Middle frontal gyrus (tissue), 1 donor: ENCODE measurements around the gene SDC4.

Experiments
- DNase-seq: peaks from one replicate; pipeline ENCODE4 v3.0.0-alpha.2; 2015; ENCODE audit warnings: low spot score; ENCODE audit errors: extremely low spot score

Gene SDC4

DNA sequence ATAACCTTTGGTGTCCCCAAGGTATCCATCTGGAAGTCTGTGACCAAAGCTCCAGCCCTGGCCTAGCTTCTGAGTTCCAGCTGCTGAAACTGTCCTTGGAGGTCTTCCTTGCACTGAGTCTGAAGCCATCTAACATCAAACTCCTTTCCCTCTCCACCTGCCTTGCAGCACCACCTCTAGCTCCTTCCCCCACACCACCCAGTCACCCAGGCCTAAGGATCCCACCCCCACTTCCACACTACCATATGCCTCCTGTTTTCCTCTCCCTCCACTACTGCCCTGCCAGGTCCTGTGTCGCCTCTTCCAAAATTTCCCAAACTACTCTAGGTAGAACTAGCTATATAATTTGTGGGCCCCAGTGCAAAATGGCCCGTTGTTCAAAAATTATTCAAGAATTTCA lies 29.3 kb downstream of the SDC4 start:
- no peak for DNase-seq

DNA sequence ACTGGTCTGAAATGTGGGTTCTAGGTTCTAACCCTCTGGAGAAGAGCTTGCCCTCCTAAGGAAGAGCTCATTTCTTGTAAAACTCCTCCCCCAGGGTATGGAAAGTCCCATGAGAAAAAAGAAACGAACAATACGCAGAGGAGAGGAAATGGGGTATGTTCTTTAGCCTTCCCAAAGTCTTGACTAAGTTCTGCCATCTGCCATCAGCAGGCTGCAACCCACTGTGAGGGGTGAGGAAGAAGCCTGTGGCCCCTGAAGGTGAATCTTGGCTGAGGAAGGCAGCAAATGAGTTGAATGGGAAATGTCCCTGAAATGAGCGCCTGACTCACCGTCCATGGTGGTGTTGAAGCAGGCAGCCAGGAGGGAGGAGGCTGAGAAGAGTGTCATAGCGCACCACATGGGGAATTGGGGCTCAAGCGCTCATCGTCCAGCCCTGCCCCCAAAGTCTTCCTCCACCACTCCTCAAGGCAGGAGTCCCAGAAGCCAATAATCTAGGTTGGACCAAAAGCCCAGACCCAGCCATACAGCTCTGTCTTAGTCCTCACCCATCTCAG lies 29.8 kb downstream of the SDC4 start:
- DNase-seq, result no peak

DNA sequence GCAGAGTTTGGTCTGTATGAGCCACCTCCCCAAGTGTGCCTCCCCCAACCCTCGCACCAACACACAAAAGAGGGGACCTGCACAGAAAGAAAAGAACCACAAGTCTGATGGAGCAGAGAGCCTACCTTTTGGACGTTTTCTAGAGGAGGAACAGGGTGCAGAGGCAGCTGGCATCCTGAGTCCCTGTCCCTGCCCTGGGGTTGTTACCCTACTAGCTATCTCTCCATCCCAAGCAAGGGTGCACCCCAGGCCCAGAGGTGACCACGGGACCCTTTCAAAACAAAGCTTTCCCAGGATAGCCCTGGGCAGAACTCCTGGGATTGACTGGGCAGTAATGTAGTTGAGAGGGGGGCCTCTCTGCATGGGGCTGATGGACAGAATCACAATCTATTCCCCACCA lies 30.4 kb downstream of the SDC4 start:
- DNase-seq, result no peak

DNA sequence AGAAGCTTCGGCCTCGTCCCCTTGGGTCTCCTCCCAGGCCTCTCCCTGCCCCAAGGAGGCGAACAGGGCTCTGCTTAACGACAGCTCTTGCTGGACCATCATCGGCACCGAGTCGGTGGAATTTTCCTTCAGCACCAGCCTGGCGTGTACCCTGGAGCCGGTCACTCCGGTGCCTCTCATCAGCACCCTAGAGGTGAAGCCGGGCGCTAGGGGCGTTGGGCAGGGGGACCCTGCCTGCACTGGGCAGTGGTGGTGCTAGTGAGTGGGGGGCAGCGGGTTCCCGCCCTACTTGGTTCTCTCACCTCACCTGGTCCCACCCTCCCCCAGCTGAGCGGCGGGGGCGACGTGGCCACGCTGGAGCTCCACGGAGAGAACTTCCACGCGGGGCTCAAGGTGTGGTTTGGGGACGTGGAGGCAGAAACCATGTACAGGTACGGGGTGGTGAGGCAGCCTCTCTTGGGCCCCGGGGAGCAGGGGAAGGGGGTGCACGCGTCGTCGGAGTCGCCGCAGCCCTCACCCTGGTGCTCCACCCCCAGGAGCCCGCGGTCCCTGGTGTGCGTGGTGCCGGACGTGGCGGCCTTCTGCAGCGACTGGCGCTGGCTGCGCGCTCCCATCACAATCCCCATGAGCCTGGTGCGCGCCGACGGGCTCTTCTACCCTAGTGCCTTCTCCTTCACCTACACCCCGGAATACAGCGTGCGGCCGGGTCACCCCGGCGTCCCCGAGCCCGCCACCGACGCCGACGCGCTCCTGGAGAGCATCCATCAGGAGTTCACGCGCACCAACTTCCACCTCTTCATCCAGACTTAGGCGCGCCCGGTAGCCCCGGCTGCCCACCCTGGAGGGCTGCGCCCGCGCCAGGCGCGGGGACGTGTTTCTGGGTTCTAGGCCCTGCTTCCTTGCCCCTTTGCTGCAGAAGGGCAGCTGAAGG lies 31.8 kb downstream of the SDC4 start:
- DNase-seq, result no peak

DNA sequence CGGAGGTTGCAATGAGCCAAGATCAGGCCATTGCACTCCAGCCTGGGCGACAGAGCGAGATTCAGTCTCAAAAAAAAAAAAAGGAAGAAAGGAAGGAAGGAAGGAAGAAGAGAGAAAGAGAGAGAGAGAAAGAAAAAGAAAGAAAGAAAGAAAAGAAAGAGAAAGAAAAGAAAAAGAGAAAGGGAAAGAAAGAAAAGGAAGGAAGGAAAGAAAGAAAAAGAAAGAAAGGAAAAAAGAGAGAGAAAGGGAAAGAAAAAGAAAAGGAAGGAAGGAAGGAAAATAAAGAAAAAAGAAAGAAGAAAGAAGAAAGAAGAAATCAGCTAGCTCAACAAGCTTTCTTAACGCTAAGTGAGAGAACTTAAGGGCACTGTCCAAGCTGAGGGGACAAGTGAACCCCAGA lies 32.6 kb downstream of the SDC4 start:
- DNase-seq, result no peak

DNA sequence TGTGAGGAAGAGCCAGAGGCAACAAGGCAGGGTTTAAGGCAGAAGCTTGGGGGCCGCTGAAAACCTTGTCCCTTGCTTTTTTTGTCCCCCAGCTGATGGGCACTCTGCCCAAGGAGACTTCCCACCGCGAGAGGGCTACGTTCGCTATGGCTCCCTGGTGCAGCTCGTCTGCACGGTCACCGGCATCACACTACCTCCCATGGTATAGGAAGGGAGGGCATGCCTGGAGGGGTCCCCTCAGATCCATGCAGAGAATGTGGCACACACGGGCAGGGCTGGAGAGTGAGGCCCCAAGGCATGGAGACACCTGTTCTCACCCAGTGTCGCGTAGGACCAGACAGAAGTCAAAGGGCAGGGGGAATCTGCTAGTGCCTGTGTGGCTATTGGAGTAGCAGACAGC lies 34.3 kb downstream of the SDC4 start:
- no peak for DNase-seq

DNA sequence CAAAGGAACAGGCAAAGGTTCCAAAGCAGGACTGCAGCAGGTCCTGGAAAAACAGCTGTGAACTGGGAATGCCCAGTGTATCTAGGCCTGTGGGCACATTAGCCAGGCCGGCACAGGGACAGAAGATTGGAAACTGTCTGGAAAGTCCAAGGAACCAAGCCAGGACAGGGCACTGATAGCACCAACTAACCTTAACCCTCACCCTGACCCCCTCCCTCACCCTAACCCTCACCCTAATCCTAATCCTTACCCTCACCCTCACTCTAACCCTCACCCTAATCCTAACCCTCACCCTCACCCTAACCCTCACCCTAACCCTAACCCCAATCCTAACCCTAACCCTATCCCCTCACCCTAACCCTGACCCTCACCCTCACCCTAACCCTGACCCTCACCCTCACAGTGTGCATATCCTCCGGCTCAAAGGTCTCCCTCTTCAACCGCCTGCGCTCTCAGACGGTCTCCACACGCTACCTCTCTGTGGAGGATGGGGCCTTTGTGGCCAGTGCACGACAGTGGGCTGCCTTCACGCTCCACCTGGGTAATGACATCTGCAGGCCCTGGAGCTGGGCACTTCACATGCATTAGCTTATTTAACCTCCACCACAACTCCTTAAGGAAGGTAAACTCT lies 35.0 kb downstream of the SDC4 start:
- DNase-seq, result no peak

DNA sequence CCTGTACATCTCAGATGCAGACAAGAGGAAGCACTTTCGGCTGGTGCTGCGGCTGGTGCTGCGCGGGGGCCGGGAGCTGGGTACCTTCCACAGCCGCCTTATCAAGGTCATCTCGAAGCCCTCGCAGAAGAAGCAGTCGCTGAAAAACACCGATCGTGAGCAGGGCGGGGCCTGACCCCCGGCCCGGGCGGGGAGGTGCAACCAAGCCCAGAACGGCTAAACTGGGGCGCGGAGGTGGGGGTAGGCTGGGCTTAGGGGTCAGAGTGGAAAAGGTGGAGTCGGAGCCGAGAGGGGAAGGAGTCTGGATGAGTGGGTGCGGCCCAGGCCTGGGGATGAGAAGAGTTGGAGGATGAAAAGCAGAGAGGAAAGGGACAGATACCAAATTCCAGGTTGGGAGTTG lies 36.0 kb downstream of the SDC4 start:
- no peak for DNase-seq

DNA sequence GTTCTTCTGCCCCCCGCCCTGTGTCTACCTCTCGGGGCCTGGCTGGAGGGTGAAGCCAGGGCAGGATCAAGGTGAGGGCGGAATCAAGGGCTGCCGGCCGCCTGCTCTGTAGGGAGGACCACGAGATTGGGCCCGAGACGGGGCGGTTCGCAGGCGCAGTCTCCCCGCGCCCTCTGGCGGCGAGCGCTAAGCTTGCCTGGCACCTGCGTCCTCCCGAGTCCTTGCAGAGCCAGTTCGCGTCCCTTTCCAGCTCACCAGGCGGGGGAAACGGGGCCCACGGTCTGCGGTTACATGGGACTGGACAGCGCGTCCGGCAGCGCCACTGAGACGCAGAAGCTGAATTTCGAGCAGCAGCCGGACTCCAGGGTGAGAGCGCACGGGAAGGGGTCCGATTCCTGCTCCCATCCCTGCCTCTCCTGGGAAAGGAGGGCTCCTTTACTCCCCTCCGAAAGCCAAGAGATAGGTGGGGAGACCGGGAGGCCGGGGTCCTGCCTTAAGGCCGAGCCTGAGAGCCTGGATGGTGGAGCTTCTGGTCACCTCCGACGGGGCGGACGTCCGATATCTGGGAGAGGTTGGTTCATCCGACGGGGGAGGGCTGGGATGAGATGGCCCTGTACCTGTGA lies 36.5 kb downstream of the SDC4 start:
- no peak for DNase-seq

DNA sequence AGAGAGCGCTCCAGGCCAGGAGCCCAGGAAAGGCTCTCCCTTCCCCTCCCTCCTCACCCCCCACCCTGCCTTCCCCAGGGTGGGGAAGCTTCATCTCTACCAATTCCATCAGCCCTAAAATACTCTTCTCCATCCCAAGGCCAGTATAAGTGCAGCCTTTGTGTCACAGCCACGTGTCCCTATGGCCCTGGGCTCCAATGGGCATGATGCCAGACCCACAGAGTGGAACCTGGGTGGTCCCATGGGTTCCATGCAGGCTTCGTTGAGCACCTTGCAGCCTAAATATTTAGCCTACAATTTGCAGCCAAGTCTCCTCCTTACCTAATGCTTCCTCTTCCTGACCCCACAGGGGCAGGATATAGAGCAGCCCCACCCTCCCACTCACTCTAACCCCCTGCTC lies 39.1 kb downstream of the SDC4 start:
- DNase-seq, result no peak

DNA sequence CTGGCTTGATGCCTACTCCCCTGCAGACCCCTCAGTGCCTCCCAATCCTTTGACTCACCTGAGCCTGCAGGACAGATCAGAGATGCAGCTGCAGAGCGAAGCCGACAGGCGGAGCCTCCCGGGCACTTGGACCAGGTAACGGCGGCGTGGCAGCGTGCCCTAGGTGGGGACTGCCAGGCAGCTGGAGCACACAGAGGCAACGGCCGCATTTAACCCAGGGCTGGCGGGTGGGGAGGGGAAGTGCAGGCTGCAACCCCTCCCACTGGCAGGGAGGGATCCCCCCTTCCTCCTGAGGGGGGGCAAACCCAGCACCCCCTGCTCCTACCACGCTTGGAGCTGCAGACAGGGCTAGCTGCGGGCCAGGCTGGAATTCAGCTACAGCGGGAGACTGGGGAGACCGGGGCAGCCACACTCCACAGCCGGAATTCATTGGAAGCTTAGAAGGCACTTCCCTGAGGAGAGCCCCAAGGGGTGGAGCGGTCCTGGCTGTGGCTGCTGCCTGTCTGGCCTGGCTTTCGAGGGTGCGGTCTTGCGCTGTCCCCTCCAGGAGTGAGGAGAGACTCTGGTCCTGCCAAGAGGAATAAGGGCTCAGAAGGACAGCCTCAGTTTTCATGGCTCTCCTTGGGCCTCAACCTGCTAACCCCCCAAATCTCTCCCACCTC lies 40.0 kb downstream of the SDC4 start, which contains the start of gene MATN4:
Gene MATN4 (minus strand): TSS at position 183 of the 662 bp plus-strand sequence. CDS start 2,717 bp downstream, outside the sequence.
- no peak for DNase-seq

DNA sequence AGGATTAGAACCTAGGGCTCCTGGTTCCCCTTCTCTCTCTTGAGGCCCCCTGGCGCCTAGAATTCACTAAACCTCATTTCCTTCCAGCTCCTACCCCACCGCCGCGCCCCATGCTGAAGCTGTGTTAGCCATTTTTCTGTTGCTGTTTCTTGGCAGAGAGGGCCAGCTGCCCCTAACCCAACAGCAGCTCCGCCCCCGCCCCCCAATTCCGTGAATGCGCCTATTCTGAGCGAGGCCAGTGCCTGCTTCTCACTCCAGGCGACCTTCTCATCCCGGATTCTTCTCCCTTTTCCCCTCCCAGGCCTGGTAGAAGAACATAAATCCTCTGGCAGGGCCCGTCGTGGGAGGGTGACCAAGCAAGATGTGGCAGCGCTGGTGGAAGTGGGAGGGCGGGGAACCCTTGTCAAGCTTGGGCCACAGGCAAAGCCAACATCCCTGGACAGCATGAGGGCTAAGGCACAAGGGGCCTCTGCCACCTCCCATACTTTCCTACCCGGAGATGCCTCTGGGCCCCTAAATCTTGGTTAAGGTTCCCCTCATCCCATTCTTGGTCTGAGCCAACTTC lies 41.1 kb downstream of the SDC4 start:
- no peak for DNase-seq

DNA sequence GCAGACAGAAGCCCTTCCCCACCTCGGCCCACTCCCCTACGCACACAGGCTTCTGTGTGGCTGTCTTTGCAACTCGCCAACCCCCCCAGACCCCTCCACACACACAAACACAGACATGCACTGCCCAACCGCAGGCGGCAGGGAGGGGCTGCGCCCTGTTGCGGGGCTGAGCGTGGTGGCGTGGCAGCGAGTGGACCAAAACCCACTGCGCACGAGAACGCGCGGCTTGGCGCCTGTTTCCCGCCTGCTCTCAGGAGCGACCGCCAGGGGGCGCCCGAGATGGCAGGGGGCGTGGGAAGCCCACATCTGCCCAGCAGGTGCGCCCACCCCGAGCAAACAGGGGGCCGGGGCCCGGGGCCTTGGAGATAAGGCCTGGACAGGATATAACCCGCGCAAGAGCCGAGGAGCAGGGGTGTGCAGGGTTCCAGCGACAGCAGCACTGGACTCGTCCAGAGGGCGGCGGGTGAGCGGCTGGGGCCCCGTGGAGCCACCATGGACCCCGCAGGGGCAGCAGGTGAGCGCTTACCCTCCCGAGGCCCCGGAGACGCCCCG lies 41.7 kb downstream of the SDC4 start, which contains the start of gene RBPJL:
Gene RBPJL (plus strand): TSS at position 410 of the 552 bp plus-strand sequence. CDS start 83 bp downstream, at position 493.
- DNase-seq, result no peak

DNA sequence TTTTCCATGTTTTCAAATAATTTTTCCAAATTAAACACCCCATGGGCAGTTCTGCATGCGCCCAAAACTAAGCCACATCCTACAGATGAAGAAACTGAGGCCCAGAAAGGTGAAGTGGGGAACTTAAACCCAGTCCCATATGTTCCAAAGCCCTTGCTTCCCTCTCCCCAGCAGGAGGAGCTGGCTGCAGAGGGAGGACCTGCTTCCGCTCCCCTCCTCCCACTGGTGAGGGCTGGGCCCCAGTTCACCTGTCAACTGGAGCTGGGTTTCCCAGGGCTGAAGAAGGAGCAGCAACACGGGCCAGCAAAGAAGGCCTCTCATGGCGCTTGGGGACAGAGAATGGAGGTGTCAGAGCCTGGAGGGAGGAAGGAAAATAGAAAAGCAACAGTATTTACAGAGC lies 43.0 kb downstream of the SDC4 start:
- no peak for DNase-seq

DNA sequence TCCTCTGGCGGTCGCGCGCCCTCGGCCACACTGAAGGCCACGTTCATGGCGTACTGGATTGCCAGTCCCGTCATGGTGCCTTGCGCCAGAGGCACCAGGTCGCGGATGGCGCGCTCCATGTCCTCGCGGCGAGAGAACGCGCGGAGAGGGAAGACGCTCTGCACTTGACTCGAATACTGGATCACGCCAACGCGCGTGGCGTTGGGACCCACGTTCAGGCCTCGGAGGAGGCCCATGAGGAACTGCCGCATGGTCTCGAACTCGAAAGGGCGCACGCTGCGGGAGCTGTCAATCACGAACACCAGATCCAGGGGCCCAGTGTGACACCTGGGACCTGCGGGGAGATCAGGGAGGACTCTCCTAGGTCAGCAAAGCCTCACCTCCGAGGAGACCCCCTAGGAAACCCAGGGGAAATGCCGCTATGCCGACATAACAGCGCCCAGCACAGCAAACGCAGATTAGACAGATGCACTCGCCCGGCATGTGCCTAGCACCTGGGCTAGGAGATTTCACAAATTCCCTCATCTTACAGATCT lies 43.7 kb downstream of the SDC4 start:
- no peak for DNase-seq

DNA sequence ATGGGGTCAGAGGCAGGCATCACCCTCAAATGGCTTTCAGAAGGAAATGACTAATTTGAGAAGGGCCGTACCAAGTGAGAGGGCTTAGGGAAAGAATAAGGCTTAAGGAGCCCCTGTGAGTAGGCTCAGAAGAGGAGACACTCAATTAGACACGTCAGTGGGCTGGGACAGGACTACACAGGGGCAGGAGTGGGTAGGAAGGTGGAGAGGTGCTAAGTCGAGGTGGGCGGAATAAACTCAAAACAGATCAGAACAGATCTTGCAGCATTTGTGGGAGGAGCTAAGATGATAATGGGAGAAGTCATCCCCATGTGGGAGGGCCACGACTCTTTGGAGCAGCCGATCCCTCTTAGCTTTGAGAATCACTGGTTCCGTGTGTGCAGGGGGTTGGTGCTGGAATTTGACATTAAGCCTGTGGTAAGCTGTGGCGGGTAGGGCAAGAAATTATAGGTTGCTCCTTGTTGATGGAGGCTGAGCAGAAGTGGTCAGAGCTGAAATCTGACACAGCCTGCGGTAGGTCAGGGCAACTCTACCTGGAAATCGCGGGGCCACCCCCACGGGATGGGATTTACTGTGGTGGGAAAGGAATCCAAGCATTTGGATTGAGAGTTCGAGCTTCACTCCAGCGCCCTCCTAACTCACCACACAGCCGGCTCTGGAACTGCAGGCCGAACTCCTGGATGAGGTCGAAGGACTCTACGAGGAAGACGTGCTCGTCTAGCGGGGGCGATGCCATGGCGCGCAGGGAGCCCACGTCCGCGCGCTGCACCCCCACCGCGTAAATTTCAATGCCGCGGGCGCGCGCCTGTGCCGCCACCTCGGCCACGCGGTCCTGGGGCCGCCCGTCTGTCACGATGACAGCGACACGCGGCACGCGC lies 44.4 kb downstream of the SDC4 start:
- DNase-seq, result no peak

DNA sequence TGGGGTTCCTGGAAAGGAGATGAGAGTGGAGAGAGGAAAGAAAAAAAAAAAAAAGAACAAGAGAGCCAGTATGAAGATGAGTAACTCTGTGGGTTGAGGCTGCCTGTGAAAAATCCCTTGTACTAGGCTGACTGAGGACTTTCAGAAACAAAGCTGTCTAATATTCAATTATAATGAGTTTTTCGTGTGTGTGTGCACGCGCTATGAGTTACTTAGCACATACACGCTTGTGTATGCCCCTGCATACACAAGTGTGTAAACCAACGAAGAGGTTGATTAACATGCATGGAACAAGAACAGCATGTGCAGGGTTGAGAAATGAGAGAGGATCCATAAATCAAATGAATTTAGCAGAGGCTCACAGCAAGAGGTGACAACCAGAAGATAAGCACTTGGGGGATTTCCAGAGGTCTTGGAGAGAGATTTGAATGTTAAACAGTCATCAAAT lies 46.4 kb downstream of the SDC4 start:
- DNase-seq, result no peak

DNA sequence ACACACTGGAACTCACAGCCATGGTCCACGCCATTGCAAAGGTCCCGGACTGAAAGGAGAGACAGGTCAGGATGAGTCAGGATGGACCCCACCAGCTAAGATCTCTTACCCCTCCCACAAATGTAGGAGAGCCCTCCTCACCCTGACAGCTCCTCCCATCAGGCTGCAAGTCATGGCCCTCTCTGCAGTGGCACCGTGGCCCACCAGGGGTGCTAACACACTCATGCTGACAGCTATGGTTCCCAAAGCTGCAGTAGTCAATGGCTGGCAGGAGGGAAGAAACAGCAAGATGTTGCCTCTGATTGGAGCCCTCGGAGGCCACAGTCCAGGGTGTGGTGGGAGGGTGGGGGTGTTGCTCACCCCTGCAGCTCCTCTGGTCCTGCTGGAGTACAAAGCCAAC lies 47.3 kb downstream of the SDC4 start:
- DNase-seq, result no peak

DNA sequence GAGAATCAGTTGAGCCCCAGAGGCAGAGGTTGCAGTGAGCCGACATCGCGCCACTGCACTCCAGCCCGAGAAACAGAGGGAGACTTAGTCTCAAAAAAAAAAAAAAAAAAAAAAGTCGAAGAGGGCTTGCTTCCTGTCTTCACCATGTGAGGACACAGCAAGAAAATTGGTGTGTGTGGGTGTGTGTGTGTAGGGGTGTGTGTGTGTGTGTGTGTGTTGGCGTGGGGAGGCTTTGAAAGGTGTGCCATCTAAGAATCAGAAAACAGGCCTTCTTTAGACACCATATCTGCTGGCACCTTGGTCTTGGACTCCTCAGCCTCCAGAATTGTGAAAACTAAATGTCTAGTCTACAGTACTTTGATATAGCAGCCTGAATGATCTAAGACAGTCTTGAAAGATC lies 48.4 kb downstream of the SDC4 start:
- DNase-seq, result no peak
